Aorta (tissue), 5 donors: Measurements from ENCODE around the gene PCDH15. TPM values are rescaled to one million over a fixed set of nuclear protein-coding genes. Genes with fewer than 3 reads are reported as not detected.
A peak's percentile ranks its signal among the peaks of the same experiment; 100 is the strongest.
"Not testable (repeated sequence)": the region's sequence is repeated elsewhere in the genome, so short reads cannot be mapped to it uniquely, and the experiment has no call there.

ENCODE experiments used
- ATAC-seq: fragments of 200-7000 bp; cut with Tn5 transposase; one replicate; pipeline ENCODE4 v1.9.1; 2022; ENCODE audit warnings: moderate library complexity; ENCODE audit not compliant: low FRiP score
- DNase-seq, 2 donors: peaks; one replicate each; pipeline ENCODE4 v3.0.0-alpha.2; 2020
- H3K27ac ChIP-seq, 2 donors: one replicate each; pipeline ENCODE4 v1.5.1; 2013; ENCODE audit warnings: low read length in 2 of 2, mild to moderate bottlenecking in 2 of 2, moderate library complexity in 2 of 2, control low read depth in 1 of 2, inconsistent platforms in 1 of 2, low read depth in 1 of 2
- H3K27me3 ChIP-seq, 2 donors: one replicate each; pipeline ENCODE4 v1.6.1; 2013; ENCODE audit warnings: control low read depth in 1 of 2, low read length in 1 of 2, mild to moderate bottlenecking in 1 of 2, moderate library complexity in 1 of 2; ENCODE audit not compliant: insufficient read depth in 2 of 2, control insufficient read depth in 1 of 2
- H3K36me3 ChIP-seq, 2 donors: one replicate each; pipeline ENCODE4 v1.6.1; 2013; ENCODE audit warnings: control low read depth in 1 of 2, low read length in 1 of 2, mild to moderate bottlenecking in 1 of 2; ENCODE audit not compliant: insufficient read depth in 2 of 2, control insufficient read depth in 1 of 2
- H3K4me1 ChIP-seq, 2 donors: one replicate each; pipeline ENCODE4 v1.6.1; 2013; ENCODE audit warnings: low read length in 2 of 2, control low read depth in 1 of 2, mild to moderate bottlenecking in 1 of 2, moderate library complexity in 1 of 2; ENCODE audit not compliant: insufficient read depth in 2 of 2, control insufficient read depth in 1 of 2
- H3K4me3 ChIP-seq, 2 donors: one replicate each; pipeline ENCODE4 v1.5.1; 2013; ENCODE audit warnings: low read length in 2 of 2, control low read depth in 1 of 2, mild to moderate bottlenecking in 1 of 2
- H3K9me3 ChIP-seq: one replicate; pipeline ENCODE4 v1.6.1; 2013; ENCODE audit warnings: mild to moderate bottlenecking, low read length; ENCODE audit not compliant: control insufficient read depth
- WGBS, 2 donors: extraction: QIAGEN DNeasy Blood & Tissue Kit; methylation state at CpG; one replicate each; pipeline ENCODE4 v1.1.7; 2013; 5-methylcytosine and 5-hydroxymethylcytosine counted together
- intact Hi-C, 2 donors: fragments of 100-400 bp; cut with DNase I; formaldehyde crosslinking; loops; one replicate each; pipeline versions ENCODE4 v1.14.2 to v1.15.0; 2022
- polyA plus RNA-seq, 2 donors: library from polyadenylated mRNA; stranded (reverse); fragments of 200-250 nt; gene quantifications; one replicate each; pipeline ENCODE4 v1.2.3, GENCODE V29; 2013
- total RNA-seq, 2 donors: library from RNA; stranded (reverse); fragmentation: NEBNext Ultra II Directional; extraction: Animal tissue kit (Norgen Biotek cat#: 25700); gene quantifications; one replicate each; pipeline ENCODE4 v1.2.1, GENCODE V29; 2021
- donor health status: healthy with polysubstance abuse.
- donor health status: Bipolar disorder and iron deficiency.
- donor health status: DM: no; HTN: no; CAD: no.
- donor health status: DM: no; HTN: no; CAD: no.
- donor health status: DM: yes; HTN: yes; CAD: no.

PCDH15 gene
- total and polyA plus RNA-seq, 4 donors, result 0.09 TPM; not detected in 3

DNA sequence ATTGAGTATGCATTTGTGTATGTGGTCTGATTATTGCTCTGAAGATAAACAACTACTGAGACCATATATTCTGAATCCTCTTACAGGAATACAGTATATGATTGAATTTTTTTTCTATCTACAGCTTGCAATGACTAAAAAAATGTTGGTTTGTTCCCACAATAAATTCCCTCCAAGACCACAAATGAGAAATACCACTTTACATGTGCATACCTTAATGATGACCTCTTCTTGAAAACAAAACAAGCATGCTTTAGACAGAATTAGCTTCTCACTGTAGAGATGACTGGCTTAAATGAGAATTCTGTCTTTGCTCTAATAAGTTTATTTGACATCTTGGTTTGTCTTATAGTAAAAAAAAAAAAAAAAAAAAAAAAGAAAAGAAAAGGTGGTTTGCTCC is 241.5 kb downstream of the PCDH15 start:
- H3K36me3 ChIP-seq, result no peaks in the 10 kb centered on the region
- no peaks in the 10 kb centered on the region for H3K9me3 ChIP-seq
- H3K4me3 ChIP-seq, result no peak overlapping the region
- intact Hi-C loops, result no loop called here
- no peaks in the 10 kb centered on the region for H3K27me3 ChIP-seq
- no peaks in the 10 kb centered on the region for H3K4me1 ChIP-seq
- no peak overlapping the region for H3K27ac ChIP-seq
- DNase-seq (no peak), ATAC-seq (no peak)

DNA sequence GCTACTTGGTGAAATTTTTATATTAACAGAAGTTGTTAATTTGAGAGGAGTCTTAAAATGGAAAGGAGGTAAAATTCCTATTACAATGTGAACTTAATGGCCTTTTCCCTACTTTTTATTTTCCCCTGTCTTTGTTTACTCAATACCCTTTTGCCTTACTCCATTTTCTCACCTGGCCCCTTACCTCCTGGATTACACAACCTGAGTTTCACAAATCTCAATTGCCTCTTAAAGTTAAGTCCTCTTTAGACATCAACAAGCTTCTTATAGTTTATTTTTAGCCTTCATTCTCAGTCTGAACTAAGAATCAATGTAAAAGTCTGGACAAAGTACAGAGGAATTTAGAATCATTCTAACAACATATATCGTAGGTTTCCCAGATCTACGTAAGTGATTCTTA is 247.0 kb downstream of the PCDH15 start:
- H3K9me3 ChIP-seq, result no peaks in the 10 kb centered on the region
- 81 to 83% methylated on average over 2 of the region's 2 CpGs for whole genome bisulfite sequencing, 2 donors
- no peak overlapping the region for H3K27ac ChIP-seq
- intact Hi-C loops, result no loop called here
- no peak overlapping the region for H3K4me3 ChIP-seq
- no peaks in the 10 kb centered on the region for H3K27me3 ChIP-seq
- ATAC-seq (no peak), DNase-seq (no peak)
- no peaks in the 10 kb centered on the region for H3K4me1 ChIP-seq
- H3K36me3 ChIP-seq, result no peaks in the 10 kb centered on the region

DNA sequence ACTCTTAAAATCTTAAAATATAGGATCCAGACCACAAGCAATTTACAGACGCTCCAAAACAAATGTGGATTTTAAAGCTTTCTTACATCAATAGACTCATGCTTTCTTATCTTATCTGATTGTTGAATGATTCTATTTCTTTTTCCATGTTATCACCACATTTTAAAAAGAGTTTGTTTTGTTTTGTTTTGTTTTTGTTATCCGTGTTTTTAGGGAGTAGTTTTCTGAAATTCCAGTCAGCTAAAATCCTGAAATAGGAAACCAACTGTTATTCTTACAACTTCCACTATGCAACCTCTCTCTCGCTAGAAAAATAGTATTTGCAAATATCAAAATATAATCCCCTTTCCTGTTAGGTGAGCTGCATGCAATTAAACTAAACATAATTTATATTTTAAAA is 251.0 kb downstream of the PCDH15 start:
- ATAC-seq (no peak), DNase-seq (no peak)
- Histone ChIP-seq H3K27ac (no peak overlapping the region), H3K27me3 (no peaks in the 10 kb centered on the region), H3K4me1 (no peaks in the 10 kb centered on the region), H3K36me3 (no peaks in the 10 kb centered on the region), H3K4me3 (no peak overlapping the region), H3K9me3 (no peaks in the 10 kb centered on the region)
- intact Hi-C loops, result no loop called here
- WGBS, 2 donors, result 4 to 5% methylated on average over 3 of the region's 3 CpGs

DNA sequence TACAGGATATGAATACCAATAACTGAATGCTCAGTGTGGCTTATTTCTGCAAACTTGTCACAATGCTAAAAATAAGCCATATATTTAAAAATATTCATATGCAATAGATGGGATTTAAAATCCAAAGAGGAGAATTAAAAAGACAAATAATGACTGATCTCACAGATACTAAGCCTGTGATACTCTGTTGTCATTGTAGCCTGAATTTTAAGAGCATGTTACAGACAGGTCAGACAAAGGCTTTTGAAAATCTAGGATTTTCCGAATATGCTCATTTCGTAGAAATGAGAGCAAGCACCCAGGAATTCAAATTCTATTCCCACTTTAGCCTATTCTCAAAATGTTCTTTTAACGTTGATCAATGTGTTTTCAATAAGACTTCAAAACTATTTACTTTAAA is 269.7 kb downstream of the PCDH15 start:
- ATAC-seq, result no peak
- Histone ChIP-seq H3K4me1 (no peaks in the 10 kb centered on the region), H3K4me3 (no peak overlapping the region), H3K36me3 (no peaks in the 10 kb centered on the region), H3K27ac (no peak overlapping the region), H3K27me3 (no peaks in the 10 kb centered on the region), H3K9me3 (no peaks in the 10 kb centered on the region)
- 80 to 85% methylated on average over 3 of the region's 3 CpGs for WGBS, 2 donors
- intact Hi-C loops, result no loop called here
- no peak for DNase-seq

DNA sequence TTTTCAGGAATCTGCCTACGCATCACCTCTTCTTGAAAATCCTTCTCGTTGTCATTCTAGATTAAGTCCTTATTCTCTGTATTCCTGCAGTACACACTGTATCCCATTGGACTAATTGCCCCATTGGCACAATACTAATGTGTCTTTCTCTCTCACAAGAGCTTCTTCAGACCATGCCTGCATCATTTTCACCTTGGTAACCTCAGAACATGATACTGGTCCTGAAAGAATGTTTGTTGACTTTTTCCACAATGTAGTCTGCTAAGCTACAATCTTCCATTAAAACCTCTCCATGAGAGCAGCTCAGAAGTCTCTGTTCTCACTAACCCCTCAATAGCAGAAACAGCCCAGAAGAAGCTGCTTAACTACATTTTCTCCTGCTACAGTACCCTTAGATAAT is 270.7 kb downstream of the PCDH15 start:
- Histone ChIP-seq H3K27ac (no peak overlapping the region), H3K4me1 (no peaks in the 10 kb centered on the region), H3K27me3 (no peaks in the 10 kb centered on the region), H3K4me3 (no peak overlapping the region), H3K36me3 (no peaks in the 10 kb centered on the region), H3K9me3 (no peaks in the 10 kb centered on the region)
- intact Hi-C loops, result no loop called here
- ATAC-seq, result no peak
- WGBS, 2 donors, result 81 to 83% methylated on average over 2 of the region's 2 CpGs
- DNase-seq, result no peak

DNA sequence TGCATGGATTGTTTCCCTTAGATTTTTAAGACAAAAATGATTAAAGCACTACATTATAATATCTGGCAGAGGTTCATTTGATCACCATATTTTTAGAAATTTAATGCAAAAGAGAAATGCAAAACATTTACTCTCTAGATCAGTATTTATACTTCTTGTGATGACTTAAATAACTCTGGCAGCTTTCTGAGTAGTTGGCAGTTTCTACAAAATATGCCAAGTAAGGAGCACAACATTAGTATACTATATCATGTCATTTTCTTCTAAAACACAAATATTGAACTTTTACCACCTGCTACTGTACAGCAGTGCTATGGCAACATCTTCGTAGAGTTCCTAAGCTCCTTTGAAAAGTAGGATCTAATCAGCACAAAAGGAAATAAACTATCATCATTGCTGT is 275.2 kb downstream of the PCDH15 start:
- Histone ChIP-seq H3K4me1 (no peaks in the 10 kb centered on the region), H3K27ac (no peak overlapping the region)
- intact Hi-C loops, result no loop called here

DNA sequence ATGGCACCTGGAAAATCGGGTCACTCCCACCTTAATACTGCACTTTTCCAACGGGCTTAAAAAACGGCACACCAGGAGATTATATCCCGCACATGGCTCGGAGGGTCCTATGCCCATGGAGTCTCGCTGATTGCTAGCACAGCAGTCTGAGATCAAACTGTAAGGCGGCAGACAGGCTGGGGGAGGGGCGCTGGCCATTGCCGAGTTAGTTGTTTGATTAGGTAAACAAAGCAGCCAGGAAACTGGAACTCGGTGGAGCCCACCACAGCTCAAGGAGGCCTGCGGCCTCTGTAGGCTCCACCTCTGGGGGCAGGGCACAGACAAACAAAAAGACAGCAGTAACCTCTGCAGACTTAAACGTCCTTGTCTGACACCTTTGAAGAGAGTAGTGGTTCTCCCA is 285.8 kb downstream of the PCDH15 start:
- 89 to 92% methylated on average over 11 to 12 of the region's 12 CpGs for WGBS, 2 donors

More for the DNA sequence above, 275.2 kb downstream of the PCDH15 start:
- no peak for DNase-seq
- Histone ChIP-seq H3K9me3 (no peaks in the 10 kb centered on the region), H3K4me3 (no peak overlapping the region), H3K27me3 (no peaks in the 10 kb centered on the region), H3K36me3 (no peaks in the 10 kb centered on the region)
- WGBS, 2 donors, result 52 to 68% methylated on average over 1 of the region's 1 CpG
- no peak for ATAC-seq

DNA sequence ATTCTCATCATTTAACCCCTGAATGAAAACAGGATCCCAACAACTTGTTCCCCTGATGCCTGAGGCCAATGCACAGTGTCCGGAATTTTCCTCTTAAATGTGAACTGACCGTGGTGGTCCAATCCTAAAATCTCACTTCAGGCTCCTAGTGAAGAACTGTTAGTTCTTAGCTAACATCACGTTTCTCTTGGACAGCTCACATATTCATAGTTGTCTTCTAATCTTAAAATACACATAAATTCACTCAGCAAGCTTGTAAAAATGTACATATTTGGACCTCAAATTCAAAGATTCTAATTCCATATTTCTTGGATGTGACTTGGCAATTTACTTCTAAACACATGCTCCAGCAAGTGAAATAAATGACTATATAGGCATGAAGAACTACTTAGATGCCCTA is 297.2 kb downstream of the PCDH15 start:
- intact Hi-C loops, result no loop called here
- Histone ChIP-seq H3K27me3 (no peaks in the 10 kb centered on the region), H3K27ac (no peak overlapping the region), H3K36me3 (no peaks in the 10 kb centered on the region), H3K4me3 (no peak overlapping the region), H3K4me1 (no peaks in the 10 kb centered on the region), H3K9me3 (no peaks in the 10 kb centered on the region)
- WGBS, 2 donors, result 61% methylated on average over 3 of the region's 3 CpGs
- no peak for ATAC-seq
- no peak for DNase-seq

More for the DNA sequence above, 285.8 kb downstream of the PCDH15 start:
- H3K36me3 ChIP-seq, H3K4me1 ChIP-seq, ATAC-seq, H3K9me3 ChIP-seq, intact Hi-C loops, H3K27ac ChIP-seq, H3K27me3 ChIP-seq, H3K4me3 ChIP-seq: not testable (repeated sequence)
- DNase-seq, result peak in 1 of 2 donors; percentile 72

DNA sequence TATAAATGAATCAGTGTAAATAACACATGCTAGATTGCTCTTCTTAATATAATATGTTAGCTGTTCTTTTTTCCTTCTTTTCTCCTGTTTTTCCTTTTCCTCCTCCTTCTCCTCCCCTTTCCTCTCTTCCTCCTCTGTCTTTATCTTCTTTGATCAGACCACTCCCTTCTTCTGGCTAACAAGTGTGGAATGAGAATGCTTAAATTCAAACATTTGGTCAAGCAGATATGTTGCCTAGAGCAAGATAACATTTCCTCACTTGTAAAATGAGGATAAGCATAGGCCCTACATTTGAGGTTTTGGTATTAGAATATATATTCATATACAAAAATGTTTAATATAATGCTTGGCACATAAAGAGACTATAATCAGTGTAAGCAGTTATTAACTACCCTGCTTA is 299.1 kb downstream of the PCDH15 start:
- no peaks in the 10 kb centered on the region for H3K36me3 ChIP-seq
- no peak for ATAC-seq
- no peaks in the 10 kb centered on the region for H3K27me3 ChIP-seq
- no peaks in the 10 kb centered on the region for H3K9me3 ChIP-seq
- H3K27ac ChIP-seq, result no peak overlapping the region
- H3K4me1 ChIP-seq, result no peaks in the 10 kb centered on the region
- DNase-seq, result no peak
- no peak overlapping the region for H3K4me3 ChIP-seq
- intact Hi-C loops, result no loop called here
